ENCODE measurements around the gene MARK3. TPM values are rescaled to one million over a fixed set of nuclear protein-coding genes. Genes with fewer than 3 reads are reported as not detected.

Gene MARK3
- polyA plus RNA-seq, 1 experiment = 109 TPM

GRCh38 chr14:103404032-103404918 is 19.1 kb downstream of the MARK3 start:
- H3K27ac ChIP-seq (ENCODE audit: low read depth, low read length) = no peak overlapping the region
- ChIA-PET POLR2A (no interaction called here), CTCF (interaction anchor here (0.7 to 4.1 kb wide), 3 partner anchors 11 to 13 kb away, joined by 3 to 19 read pairs (median 8); no protein-coding TSS in a partner anchor)

GRCh38 chr14:103404920-103405319 is 19.7 kb downstream of the MARK3 start:
- ChIA-PET POLR2A (no interaction called here), CTCF (interaction anchor here (1.4 to 4.1 kb wide), 2 partner anchors 11 to 14 kb away, joined by 8 to 19 read pairs; no protein-coding TSS in a partner anchor)
- no peaks in the 10 kb centered on the region for H3K9me3 ChIP-seq (ENCODE audit: control insufficient read depth, insufficient read depth, low read length)
- no peaks in the 10 kb centered on the region for H3K27me3 ChIP-seq (ENCODE audit: control insufficient read depth, insufficient read depth, low read length)
- no peak for DNase-seq (ENCODE audit: low read depth, low spot score)
- H3K27ac ChIP-seq (ENCODE audit: low read depth, low read length) = no peak overlapping the region
- no peak for TF ChIP-seq CTCF (IDR thresholded peaks at IDR 0.05; ENCODE audit: low read depth, low read length)
- no peak overlapping the region for H3K4me3 ChIP-seq (ENCODE audit: low read depth, low read length)

More at GRCh38 chr14:103404032-103404918, 19.1 kb downstream of the MARK3 start:
- Histone ChIP-seq H3K4me3 (ENCODE audit: low read depth, low read length) (no peak overlapping the region), H3K9me3 (ENCODE audit: control insufficient read depth, insufficient read depth, low read length) (no peaks in the 10 kb centered on the region), H3K27me3 (ENCODE audit: control insufficient read depth, insufficient read depth, low read length) (no peaks in the 10 kb centered on the region)
- no peak for DNase-seq (ENCODE audit: low read depth, low spot score)
- TF ChIP-seq CTCF (IDR thresholded peaks at IDR 0.05; ENCODE audit: low read depth, low read length) = no peak

- no peak overlapping the region for H3K4me3 ChIP-seq (ENCODE audit: low read depth, low read length)
- H3K27ac ChIP-seq (ENCODE audit: low read depth, low read length) = no peak overlapping the region
- no peaks in the 10 kb centered on the region for H3K9me3 ChIP-seq (ENCODE audit: control insufficient read depth, insufficient read depth, low read length)
- DNase-seq (ENCODE audit: low read depth, low spot score) = no peak
- TF ChIP-seq CTCF (IDR thresholded peaks at IDR 0.05; ENCODE audit: low read depth, low read length) = no peak
- ChIA-PET CTCF (no interaction called here), POLR2A (no interaction called here)
- no peaks in the 10 kb centered on the region for H3K27me3 ChIP-seq (ENCODE audit: control insufficient read depth, insufficient read depth, low read length)
These were observed 23.4 kb downstream of the MARK3 start for GRCh38 chr14:103408491-103409155.

- ChIA-PET CTCF (interaction anchor here (1.2 to 1.6 kb wide), 2 partner anchors 25 to 102 kb away, joined by 4 to 6 read pairs; no protein-coding TSS in a partner anchor), POLR2A (no interaction called here)
- DNase-seq (ENCODE audit: low read depth, low spot score) = no peak
- TF ChIP-seq CTCF (IDR thresholded peaks at IDR 0.05; ENCODE audit: low read depth, low read length) = no peak
- Histone ChIP-seq H3K4me3 (ENCODE audit: low read depth, low read length) (no peak overlapping the region), H3K27ac (ENCODE audit: low read depth, low read length) (peak overlapping the region; percentile 3), H3K9me3 (ENCODE audit: control insufficient read depth, insufficient read depth, low read length) (no peaks in the 10 kb centered on the region), H3K27me3 (ENCODE audit: control insufficient read depth, insufficient read depth, low read length) (no peaks in the 10 kb centered on the region)
These were observed 31.7 kb downstream of the MARK3 start for GRCh38 chr14:103416916-103417315.

Measured in AG04450 (cell line).